DND-41 (cell line): ENCODE measurements around the gene NOSIP.

Experiments used
- ATAC-seq: fragments of 200-7000 bp; cut with Tn5 transposase; 3 replicates; pipeline ENCODE4 v1.9.1; 2021; ENCODE audit warnings: low read depth; ENCODE audit not compliant: insufficient read depth
- DNase-seq: peaks from one replicate; pipeline ENCODE4 v3.0.0-alpha.2; 2020
- H2AFZ ChIP-seq: 2 replicates; pipeline ENCODE4 v1.6.0; 2012; ENCODE audit warnings: low read depth, low read length
- H3K27ac ChIP-seq: 2 replicates; pipeline ENCODE4 v1.5.1; 2012; ENCODE audit warnings: low read length, inconsistent platforms
- H3K27me3 ChIP-seq: fragments of 200-600 bp; sonication (generic); 2 replicates; pipeline ENCODE4 v1.6.0; 2012; ENCODE audit warnings: low read length, mild to moderate bottlenecking, inconsistent platforms; ENCODE audit not compliant: insufficient read depth, poor library complexity
- H3K36me3 ChIP-seq: 2 replicates; pipeline ENCODE4 v1.5.1; 2012; ENCODE audit warnings: low read length, inconsistent platforms; ENCODE audit not compliant: insufficient read depth
- H3K4me1 ChIP-seq: 2 replicates; pipeline ENCODE4 v1.5.1; 2012; ENCODE audit warnings: mild to moderate bottlenecking, low read length; ENCODE audit not compliant: insufficient read depth
- H3K4me2 ChIP-seq: 2 replicates; pipeline ENCODE4 v1.6.0; 2012; ENCODE audit warnings: mild to moderate bottlenecking, moderate library complexity, low read length, inconsistent platforms; ENCODE audit not compliant: insufficient read depth
- H3K4me3 ChIP-seq, 2 experiments: fragments of 200-600 bp in 1 of 2; shearing (Covaris generic) in 1 of 2; 2 replicates each; pipeline ENCODE4 v1.5.1; 2012 to 2016; ENCODE audit warnings: inconsistent platforms in 2 of 2, low read length in 2 of 2, mild to moderate bottlenecking in 2 of 2, low read depth in 1 of 2, moderate library complexity in 1 of 2
- H3K79me2 ChIP-seq: 2 replicates; pipeline ENCODE4 v1.6.0; 2012; ENCODE audit warnings: low read length, inconsistent platforms; ENCODE audit not compliant: insufficient read depth
- H3K9ac ChIP-seq: 2 replicates; pipeline ENCODE4 v1.6.0; 2012; ENCODE audit warnings: low read depth, mild to moderate bottlenecking, inconsistent platforms, low read length, moderate library complexity
- H3K9me3 ChIP-seq: 2 replicates; pipeline ENCODE4 v1.5.1; 2012; ENCODE audit warnings: low read length, moderate library complexity, mild to moderate bottlenecking, inconsistent platforms; ENCODE audit not compliant: insufficient read depth, severe bottlenecking
- H4K20me1 ChIP-seq: 2 replicates; pipeline ENCODE4 v1.6.0; 2012; ENCODE audit warnings: low read length; ENCODE audit not compliant: insufficient read depth
- CTCF ChIP-seq: IDR thresholded peaks from 2 replicates; pipeline ENCODE4 v1.5.1; 2012; ENCODE audit warnings: borderline replicate concordance, low read length, moderate library complexity, mild to moderate bottlenecking; ENCODE audit not compliant: poor library complexity, severe bottlenecking; ENCODE audit errors: extremely low read depth
- EZH2 ChIP-seq: IDR thresholded peaks from 3 replicates; pipeline ENCODE4 v1.6.1; 2012; ENCODE audit warnings: borderline replicate concordance, low read depth, mild to moderate bottlenecking, moderate library complexity, low read length, inconsistent platforms; ENCODE audit not compliant: severe bottlenecking

Gene NOSIP, protein sequence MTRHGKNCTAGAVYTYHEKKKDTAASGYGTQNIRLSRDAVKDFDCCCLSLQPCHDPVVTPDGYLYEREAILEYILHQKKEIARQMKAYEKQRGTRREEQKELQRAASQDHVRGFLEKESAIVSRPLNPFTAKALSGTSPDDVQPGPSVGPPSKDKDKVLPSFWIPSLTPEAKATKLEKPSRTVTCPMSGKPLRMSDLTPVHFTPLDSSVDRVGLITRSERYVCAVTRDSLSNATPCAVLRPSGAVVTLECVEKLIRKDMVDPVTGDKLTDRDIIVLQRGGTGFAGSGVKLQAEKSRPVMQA

DNA sequence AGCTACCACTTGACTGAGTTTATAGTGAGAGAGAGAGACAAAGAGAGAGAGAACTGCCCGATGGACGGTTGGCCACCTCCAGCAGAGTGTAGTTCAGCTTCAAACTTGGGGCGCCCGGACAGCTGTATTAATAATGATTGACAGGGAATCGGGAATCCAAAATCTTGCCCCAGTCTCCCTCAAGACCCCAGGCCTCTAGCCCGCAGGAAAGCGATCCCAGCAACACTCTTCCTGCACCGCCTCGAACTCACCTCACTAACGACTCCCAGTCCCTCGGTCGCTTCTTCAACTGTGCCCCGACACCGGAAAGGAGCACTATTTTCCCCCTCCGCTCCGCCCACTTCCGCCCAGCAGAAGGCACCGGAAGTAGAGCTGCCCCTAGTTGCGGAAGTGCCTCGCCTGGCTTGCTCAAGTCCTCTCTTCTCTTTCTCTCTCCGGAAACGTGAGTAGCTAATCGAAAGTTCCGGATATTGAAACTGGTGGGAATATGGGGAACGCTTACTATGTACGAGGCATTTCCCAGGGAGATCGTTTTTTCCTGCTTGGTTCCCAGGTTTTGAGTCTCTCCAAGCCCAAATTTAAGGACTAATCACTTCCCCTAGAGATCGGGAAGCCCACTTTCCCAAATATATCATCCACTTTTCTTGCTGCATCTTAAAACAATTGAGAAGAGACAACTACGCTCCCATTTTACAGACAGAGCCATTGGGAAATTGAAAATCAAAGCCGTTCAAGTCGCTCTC lies at the start of gene NOSIP:
TSS of gene NOSIP (minus strand) at position 293 of the 743 bp plus-strand sequence. CDS start 19,865 bp downstream, outside the sequence.
- peak within 1 kb of the TSS; percentile 81 for H3K4me2 ChIP-seq

GRCh38 chr19:49629659-49630058 lies 49.3 kb upstream of the NOSIP start:
- no peak for TF ChIP-seq EZH2
- no peak for TF ChIP-seq CTCF
- Histone ChIP-seq H3K27me3 (no peaks in the 10 kb centered on the region), H3K9me3 (no peaks in the 10 kb centered on the region), H3K4me1 (no peaks in the 10 kb centered on the region), H2AFZ (no peak overlapping the region), H3K79me2 (no peaks in the 10 kb centered on the region), H4K20me1 (peaks cover 4% of the 10 kb centered on the region; the same call in 1 of the 2 replicates), H3K27ac (no peak overlapping the region), H3K9ac (no peak overlapping the region), H3K36me3 (peaks cover 31% of the 10 kb centered on the region), H3K4me2 (no peak overlapping the region), H3K4me3 (no peak overlapping the region)
- ATAC-seq (no peak), DNase-seq (no peak)

More for the DNA sequence above, at the start of gene NOSIP:
- ATAC-seq (peak; percentile 98), DNase-seq (peak; percentile 97)
- no peaks in the 10 kb centered on the region for H3K9me3 ChIP-seq
- H3K79me2 ChIP-seq = peaks cover 41% of the 10 kb centered on the region
- H3K4me1 ChIP-seq = peaks cover 21% of the 10 kb centered on the region
- H3K27me3 ChIP-seq = no peaks in the 10 kb centered on the region
- H3K36me3 ChIP-seq = peaks cover 11% of the 10 kb centered on the region
- H2AFZ ChIP-seq = peak within 1 kb of the TSS; percentile 92
- H3K9ac ChIP-seq = peak within 1 kb of the TSS; percentile 60
- H3K4me3 ChIP-seq = peak within 1 kb of the TSS; percentile 37 to 67
- 0 out of 2 replicates have a peak, but pooled peaks cover 2% of the 10 kb centered on the region for H4K20me1 ChIP-seq
- H3K27ac ChIP-seq = peak within 1 kb of the TSS; percentile 81
- no peak for TF ChIP-seq CTCF
- no peak for TF ChIP-seq EZH2

DNA sequence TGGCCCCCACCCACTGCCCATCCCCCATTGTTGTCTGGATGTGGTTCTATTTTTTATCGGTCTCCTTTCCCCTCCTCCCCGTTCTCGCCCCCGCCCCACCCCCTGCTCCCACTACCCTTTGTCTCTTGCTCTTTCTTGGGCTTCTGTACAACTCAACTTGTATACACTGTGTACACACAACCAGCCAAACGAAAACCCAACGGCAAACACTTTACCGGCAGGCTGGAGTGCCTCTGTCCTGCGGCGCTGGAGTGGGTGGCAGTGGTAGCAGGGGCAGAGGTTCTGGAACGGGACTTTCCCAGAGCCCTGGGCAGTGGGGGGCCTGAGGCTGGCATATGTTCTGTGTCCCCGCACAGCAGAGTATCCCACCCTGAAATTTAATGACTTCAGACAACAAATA lies 45.9 kb upstream of the NOSIP start:
- Histone ChIP-seq H3K4me1 (no peaks in the 10 kb centered on the region), H3K27ac (no peak overlapping the region), H3K9ac (no peak overlapping the region), H3K9me3 (no peaks in the 10 kb centered on the region), H4K20me1 (peaks cover 15% of the 10 kb centered on the region), H3K27me3 (no peaks in the 10 kb centered on the region), H3K4me3 (no peak overlapping the region), H3K36me3 (peaks cover 50% of the 10 kb centered on the region), H3K79me2 (no peaks in the 10 kb centered on the region), H2AFZ (no peak overlapping the region), H3K4me2 (no peak overlapping the region)
- TF ChIP-seq CTCF (no peak), EZH2 (no peak)
- no peak for ATAC-seq
- DNase-seq = no peak
